Measurements from ENCODE around the gene PM20D1.
"Not testable (repeated sequence)": the region's sequence is repeated elsewhere in the genome, so short reads cannot be mapped to it uniquely, and the experiment has no call there.

PM20D1 gene

GRCh38 chr1:205840146-205840923 lies 9.6 kb downstream of the PM20D1 start:
- DNase-seq = no peak

DNA sequence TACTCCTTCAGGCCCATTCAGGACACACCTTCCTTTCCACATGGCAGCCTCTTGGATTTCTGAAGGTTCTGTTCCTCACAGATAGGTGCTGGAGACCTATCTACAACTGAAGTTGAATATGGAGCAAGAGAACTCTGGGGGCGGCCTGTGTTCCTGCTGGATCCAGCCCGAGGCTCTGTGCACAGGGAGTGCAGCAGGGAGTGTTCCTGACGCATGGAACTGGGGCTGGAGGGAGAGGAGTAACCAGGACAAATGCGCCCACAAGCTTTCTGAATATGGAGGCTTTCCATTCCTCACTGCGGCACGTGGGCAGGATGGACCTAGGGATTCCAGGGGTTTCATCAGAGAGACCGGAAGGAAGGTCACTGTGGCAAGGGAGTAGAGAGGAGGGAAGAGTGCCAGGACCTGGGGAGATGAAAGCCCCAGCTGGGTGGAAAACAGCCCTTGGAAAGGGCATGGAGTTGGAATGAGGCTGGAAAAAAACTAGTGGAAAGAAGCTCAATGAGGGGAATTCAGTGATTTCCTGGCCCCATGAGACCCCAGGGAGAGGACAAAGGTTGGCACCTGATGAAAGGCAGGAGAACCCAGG lies 12.5 kb downstream of the PM20D1 start:
- DNase-seq = no peak

- DNase-seq = no peak
Measured at GRCh38 chr1:205834751-205835150, 15.2 kb downstream of the PM20D1 start.

GRCh38 chr1:205832326-205832751 lies 17.6 kb downstream of the PM20D1 start:
- no peak for DNase-seq

DNA sequence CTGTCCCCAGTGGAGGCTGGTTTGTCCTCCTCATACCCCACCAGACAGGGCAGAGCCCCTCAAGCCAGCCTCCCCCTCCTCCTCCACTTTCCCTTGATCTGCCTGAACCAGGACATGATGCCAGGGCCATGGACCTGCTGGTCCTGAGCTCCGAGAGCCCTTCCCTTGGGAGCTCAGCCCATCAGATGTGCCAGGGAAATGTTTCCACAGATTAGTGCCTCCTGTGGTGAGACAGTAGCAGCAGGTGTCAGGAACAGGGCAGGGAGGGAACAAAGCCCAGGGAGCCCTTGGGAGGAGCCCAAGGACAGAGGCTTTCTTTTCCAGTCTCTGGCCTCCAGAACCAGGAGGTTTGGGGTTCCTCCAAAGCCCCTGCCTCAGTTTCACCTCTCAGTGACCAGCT lies 22.3 kb downstream of the PM20D1 start:
- no peak for DNase-seq

DNA sequence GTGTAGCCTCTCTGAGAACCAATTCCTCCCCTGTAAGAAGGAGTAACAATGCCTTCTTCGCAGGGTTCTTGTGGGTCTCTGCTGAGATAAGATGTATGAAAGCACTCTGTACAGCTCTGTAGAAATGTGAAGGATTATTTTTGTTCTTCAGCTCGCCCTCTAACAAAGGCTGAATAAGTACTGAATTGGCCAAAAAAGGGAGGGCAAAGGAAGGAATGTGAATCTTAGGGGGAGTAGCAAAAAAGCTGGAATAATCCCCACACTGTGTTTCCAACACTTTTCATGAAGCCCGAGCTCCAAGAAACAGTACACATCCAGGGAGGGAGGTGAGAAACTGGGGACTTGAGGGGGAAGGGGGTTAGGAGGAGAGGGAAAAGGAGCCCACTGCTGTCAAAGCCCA lies 22.9 kb downstream of the PM20D1 start:
- DNase-seq = no peak

DNA sequence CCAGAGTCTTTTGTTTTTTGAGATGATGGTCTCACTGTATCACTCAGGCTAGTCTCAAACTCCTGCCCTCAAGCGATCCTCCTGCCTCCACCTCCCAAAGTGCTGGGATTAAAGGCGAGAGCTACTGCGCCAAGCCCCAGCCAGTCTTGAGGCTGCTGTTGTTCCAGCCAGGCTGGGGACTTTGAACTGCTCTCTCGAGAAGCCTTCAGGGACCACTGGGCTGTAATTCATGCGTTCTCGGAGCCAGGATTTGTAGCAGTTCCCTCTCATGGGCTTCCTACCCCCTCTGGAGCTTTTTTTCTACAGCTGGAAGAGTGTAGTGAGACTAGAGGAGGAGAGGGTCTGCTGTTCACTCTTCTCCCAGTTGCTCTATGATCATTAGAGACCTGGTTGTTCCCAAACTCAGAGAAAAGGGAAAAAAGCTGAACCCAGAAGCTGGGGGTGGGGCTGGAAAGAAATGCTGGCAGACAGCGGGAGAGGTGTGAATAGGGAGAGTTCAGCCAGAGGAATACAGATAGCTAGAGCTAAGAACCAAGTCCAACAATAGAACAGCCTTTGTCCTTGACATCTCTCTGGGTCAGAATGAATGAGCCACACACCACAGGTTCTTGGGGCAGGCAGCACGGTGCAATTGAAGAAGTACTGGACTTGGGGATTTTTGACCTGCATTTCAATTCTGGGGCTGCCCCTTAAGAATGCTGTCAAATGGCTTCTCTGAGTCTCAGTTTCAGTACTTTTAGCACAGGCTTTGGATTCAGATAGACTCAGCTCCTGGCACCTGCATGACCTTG lies 23.7 kb downstream of the PM20D1 start:
- DNase-seq = no peak

- DNase-seq = no peak
Measured at GRCh38 chr1:205824180-205824579, 25.8 kb downstream of the PM20D1 start.

GRCh38 chr1:205823260-205823659 lies 26.7 kb downstream of the PM20D1 start:
- DNase-seq = not testable (repeated sequence)

DNA sequence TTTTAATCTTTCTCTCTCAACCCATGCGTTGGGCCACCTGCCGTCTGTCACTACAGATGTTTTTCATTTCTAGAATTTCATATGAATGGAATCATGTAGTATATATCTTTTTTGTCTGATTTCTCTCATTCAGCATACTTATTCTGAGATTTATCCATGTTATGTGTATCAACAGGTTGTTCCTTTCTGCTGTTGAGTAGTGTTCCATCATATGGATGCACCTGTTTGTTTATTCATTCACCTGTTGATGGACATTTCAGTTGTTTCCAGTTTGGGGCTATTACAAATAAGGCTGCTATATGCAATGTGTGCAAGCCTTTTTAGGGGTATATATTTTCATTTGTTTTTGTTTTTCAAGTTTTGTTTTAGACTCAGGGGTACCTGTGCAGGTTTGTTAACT lies 27.5 kb downstream of the PM20D1 start:
- DNase-seq = no peak

- DNase-seq = no peak
Measured at GRCh38 chr1:205817988-205818387, 31.9 kb downstream of the PM20D1 start.

- DNase-seq = no peak
Measured at GRCh38 chr1:205817364-205817763, 32.6 kb downstream of the PM20D1 start.

GRCh38 chr1:205813755-205814058 lies 36.2 kb downstream of the PM20D1 start:
- peak; percentile 51 for DNase-seq

DNA sequence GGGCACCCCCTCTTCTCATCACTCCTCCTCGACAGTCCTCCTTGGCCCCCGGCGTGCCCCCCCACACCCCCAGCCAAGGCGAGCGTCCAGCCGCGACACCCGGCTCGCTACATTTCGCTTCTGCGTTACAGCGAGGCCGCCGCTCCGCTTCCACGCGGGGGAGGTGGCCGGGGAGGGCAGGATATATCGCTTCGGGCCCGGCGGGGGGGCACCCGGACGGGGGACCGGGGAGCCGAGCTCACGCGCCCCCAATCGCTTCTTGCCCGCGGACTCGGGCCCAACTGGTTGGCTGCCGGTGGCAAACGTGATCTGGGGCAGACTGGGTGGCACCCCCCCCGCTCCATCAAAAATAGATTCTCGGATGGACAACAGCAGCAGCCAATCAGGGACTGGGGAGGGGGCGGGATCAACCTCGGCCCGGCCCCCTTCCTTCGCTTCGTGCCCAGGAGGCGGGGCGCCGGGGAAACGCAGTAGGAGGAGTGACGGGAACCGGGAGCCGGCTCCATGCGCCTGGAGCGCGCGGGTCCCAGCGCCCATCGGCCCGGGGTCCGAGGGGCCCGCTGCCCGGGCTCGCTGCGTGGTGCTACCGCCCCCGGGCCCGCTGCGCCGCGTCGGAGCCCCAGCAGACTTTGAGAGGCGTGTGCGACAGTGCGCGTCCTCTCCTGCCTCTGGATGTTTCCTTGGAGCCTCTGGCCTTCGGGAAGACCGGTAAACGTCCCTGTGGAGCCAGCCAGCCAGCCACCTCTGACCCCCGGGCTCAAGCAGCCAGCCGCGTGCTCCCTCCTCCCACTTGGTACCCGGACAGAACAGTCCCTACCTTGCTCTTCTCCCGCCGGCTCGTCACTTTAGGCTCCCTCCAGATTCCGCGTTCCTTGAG lies 36.8 kb downstream of the PM20D1 start, which contains the start of gene SLC41A1:
Gene SLC41A1, minus strand, starts transcription at position 321 of the 877 bp plus-strand sequence. CDS start 2,757 bp downstream, outside the sequence.
- DNase-seq = peak; percentile 96

DNA sequence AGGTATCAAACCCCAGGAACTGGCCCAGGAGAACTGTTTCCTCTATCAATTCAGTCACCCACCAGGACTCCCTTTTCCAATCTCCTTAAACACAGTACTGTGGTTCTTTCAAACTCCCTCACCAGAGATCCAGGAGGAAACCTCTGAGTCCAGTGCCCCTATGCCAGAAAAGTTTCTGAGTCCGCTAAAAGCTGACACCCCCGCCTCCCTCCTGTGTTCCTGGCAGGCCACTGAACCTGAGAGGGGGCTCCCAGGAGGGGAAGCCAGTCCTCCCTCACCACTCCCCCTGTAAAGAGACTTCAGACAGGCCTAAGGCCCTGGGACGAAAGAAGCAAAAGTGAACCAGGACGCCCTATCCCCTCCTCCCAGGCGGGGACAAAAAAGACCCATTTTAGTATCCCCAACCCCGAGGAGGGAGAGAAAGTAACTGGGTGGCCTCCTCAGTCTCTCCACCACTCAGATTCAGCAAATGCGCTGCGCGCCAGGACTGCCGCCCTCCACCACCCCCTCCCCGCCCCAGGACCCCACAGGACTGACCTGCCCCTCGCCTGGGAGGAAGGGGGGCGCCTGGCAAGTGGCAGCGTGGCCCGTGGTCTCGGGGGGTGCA lies 37.6 kb downstream of the PM20D1 start:
- peak; percentile 34 for DNase-seq

GRCh38 chr1:205811660-205812059 lies 38.3 kb downstream of the PM20D1 start:
- DNase-seq = no peak

GRCh38 chr1:205810448-205811157 lies 39.3 kb downstream of the PM20D1 start:
- no peak for DNase-seq

- no peak for DNase-seq
Measured at GRCh38 chr1:205809942-205810345, 40.0 kb downstream of the PM20D1 start.

DNA sequence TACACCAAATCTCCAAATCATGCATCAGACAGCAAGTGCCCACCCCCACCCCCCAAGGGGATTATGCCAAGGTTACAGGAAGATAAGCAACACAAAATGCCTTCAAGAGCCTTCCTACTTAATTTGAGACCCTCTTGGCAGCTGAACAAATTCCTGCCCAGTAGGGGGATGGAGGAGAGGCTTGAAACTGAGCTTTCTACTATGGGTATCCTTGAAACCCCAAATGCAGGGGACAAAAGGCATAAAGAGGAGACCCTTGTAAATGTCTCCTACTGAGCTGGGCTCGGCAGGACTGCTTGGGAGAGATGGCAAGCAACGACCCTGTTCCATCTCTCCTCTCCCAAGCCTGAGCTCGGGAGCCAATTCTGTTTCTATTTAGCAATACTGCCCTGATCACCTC lies 40.5 kb downstream of the PM20D1 start:
- no peak for DNase-seq

GRCh38 chr1:205805082-205805711 lies 44.7 kb downstream of the PM20D1 start:
- DNase-seq = no peak

GRCh38 chr1:205804605-205805004 lies 45.3 kb downstream of the PM20D1 start:
- DNase-seq = no peak

Measured in CD4-positive, alpha-beta T cell treated with Interleukin-10 for 1 hour (primary cell).